Activated naive CD8-positive, alpha-beta T cell treated with anti-CD3 and anti-CD28 coated beads, Interleukin-2, amount 10 ng/mL, durations not matched to agents 7 days and 5 days (primary cell): Measurements from ENCODE around the gene ATG12. TPM values are rescaled to one million over a fixed set of nuclear protein-coding genes. Genes with fewer than 3 reads are reported as not detected.
"Not testable (repeated sequence)": the region's sequence is repeated elsewhere in the genome, so short reads cannot be mapped to it uniquely, and the experiment has no call there.

Experiments used
- ATAC-seq: fragments of 150-1000 bp; cut with Tn5 transposase; one replicate; pipeline ENCODE4 v1.10.0; 2021; ENCODE audit warnings: low read depth, moderate library complexity
- POLR2A ChIA-PET: fragments of 350-600 bp; sonication (Branson Sonifier 250); formaldehyde crosslinking; loops from one replicate; lab custom pipeline; 2021; ENCODE audit warnings: antibody characterized with exemption; lab: Charles Lee
- DNase-seq: peaks from one replicate; pipeline ENCODE4 v3.0.0; 2021
- H3K27ac Mint-ChIP-seq: one replicate; pipeline ENCODE4 v1.8.0; 2022; ENCODE audit warnings: mild to moderate bottlenecking, mixed read lengths
- H3K27me3 Mint-ChIP-seq: one replicate; pipeline ENCODE4 v1.8.0; 2022; ENCODE audit warnings: mild to moderate bottlenecking, moderate library complexity, mixed read lengths
- H3K36me3 Mint-ChIP-seq: one replicate; pipeline ENCODE4 v1.8.0; 2021; ENCODE audit warnings: mild to moderate bottlenecking, mixed read lengths
- H3K4me1 Mint-ChIP-seq: one replicate; pipeline ENCODE4 v1.8.0; 2021; ENCODE audit warnings: mixed read lengths
- H3K4me3 Mint-ChIP-seq: one replicate; pipeline ENCODE4 v1.8.0; 2022; ENCODE audit warnings: mild to moderate bottlenecking, moderate library complexity, mixed read lengths
- H3K9me3 Mint-ChIP-seq: one replicate; pipeline ENCODE4 v1.8.0; 2021; ENCODE audit warnings: mixed read lengths
- total RNA-seq, 2 experiments: library from RNA; stranded (reverse); gene quantifications; one replicate each; pipeline ENCODE4 v1.2.3, GENCODE V29; 2021

ATG12 gene
- total RNA-seq, result 10 to 100 TPM; 46.5 to 48.9 TPM

DNA sequence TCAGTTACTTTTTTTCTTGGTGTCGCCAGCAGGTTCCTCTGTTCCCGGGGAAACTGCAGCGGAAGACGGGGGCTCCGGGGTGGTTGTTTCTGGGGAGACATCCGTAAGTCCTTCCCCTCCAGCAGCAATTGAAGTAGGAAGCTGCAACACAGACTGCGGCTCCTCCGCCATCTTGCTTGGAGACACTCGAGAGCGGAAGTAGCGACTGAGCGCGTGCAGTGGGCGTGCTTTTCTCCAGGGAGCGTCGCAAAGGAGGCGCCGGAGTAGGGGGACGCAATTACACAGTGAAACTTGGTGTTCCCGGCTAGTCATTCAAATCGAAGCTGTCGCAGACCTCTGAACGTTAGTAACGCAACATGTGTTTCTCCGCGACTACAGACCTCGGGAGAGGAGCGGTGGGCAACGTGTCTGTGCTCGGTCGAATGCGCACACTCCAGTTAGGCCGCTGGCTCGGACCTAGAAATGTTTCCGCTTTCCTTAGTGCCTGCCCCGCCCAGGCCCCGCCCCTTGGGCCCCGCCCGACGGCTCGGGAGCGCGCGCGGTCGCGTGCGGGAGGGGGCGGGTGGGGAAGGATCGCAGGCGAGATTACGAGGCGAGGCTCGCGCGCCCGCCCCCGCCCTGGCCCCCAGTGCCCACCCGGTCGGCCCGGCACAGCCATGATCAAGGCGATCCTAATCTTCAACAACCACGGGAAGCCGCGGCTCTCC, at the start of gene ATG12, which contains the start of gene AP3S1:
Gene ATG12, minus strand, starts transcription at position 184 of the 707 bp plus-strand sequence. Its CDS starts 13 bp downstream, at position 171.
Gene AP3S1, plus strand, starts transcription at position 554 of the 707 bp plus-strand sequence. Its CDS starts 103 bp downstream, at position 657.
- H3K9me3 Mint-ChIP-seq, result no peaks in the 10 kb centered on the region
- POLR2A ChIA-PET, result interaction anchor here (0.6 to 1.9 kb wide), 5 partner anchors 32 to 298 kb away, joined by 3 to 12 read pairs (median 8); partner anchors contain the start of genes COMMD10 and TMED7
- peak within 1 kb of the TSS; percentile 99 for H3K27ac Mint-ChIP-seq
- DNase-seq (peak; percentile 97), ATAC-seq (peak; percentile 89)
- H3K4me3 Mint-ChIP-seq, result peak within 1 kb of the TSS; percentile 96
- H3K36me3 Mint-ChIP-seq, result peaks cover 11% of the 10 kb centered on the region
- peaks cover 39% of the 10 kb centered on the region for H3K4me1 Mint-ChIP-seq
- no peaks in the 10 kb centered on the region for H3K27me3 Mint-ChIP-seq

DNA sequence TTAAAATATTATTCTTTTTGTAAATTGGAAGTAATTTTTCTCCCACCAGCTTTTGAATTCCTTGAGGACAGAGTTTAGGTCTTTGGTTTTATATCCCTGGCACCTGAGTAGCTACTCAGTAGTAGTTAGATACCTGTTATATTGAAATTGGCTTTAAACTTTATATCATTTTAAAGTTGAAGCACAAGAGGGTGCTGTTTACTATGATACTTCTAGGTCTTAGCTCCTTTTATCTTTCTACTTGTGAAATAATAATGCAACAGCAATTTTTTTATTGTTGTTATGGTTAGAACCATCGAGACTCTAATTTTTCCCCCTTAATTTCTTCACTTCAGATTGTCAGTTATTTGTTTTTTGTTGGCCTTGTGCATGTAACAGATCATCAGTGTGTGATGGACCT, 46.7 kb upstream of the ATG12 start:
- POLR2A ChIA-PET, result no interaction called here
- Mint-ChIP-seq H3K4me1 (no peaks in the 10 kb centered on the region), H3K4me3 (no peak overlapping the region), H3K27ac (no peak overlapping the region), H3K36me3 (peaks cover 6% of the 10 kb centered on the region), H3K9me3 (no peaks in the 10 kb centered on the region), H3K27me3 (no peaks in the 10 kb centered on the region)
- ATAC-seq (no peak), DNase-seq (no peak)

DNA sequence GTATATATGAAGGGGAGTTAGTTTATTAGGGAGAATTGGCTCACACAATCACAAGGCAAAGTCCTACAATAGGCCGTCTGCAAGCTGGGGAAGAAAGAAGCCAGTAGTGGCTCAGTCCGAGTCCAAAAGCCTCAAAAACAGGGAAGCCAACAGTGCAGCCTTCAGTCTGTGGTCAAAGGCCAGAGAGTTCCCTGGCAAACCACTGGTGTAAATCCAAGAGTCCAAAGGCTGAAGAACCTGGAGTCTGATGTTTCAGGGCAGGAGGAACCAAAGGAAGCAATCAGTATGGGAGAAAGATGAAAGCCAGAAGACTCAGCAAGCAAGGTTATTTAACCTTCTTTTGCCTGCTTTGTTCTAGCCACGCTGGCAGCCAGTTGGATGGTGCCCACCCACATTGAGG, 43.8 kb upstream of the ATG12 start:
- POLR2A ChIA-PET, DNase-seq, H3K27me3 Mint-ChIP-seq, H3K27ac Mint-ChIP-seq, ATAC-seq, H3K9me3 Mint-ChIP-seq, H3K4me1 Mint-ChIP-seq, H3K4me3 Mint-ChIP-seq: not testable (repeated sequence)
- peaks cover 18% of the 10 kb centered on the region for H3K36me3 Mint-ChIP-seq

DNA sequence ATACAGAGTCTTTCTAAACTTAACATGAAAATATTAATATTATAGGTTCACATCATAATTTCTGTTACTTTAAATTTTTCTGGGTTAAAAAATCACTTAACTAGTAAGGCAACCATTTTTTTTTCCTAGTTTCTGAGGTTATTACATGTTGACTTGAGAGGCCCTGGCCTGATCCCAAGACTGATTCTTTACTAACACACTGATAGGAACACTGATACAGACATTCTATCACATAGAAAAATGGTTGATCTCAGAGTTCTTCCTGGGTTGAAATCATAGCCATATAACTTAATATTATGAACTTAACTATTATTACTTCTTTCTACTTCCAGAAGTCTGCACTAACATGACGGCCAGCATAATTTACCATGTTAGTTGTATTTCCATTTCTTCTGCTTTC, 43.3 kb upstream of the ATG12 start:
- no peaks in the 10 kb centered on the region for H3K4me1 Mint-ChIP-seq
- no peak for ATAC-seq
- H3K27ac Mint-ChIP-seq, result no peak overlapping the region
- DNase-seq, result no peak
- POLR2A ChIA-PET, result no interaction called here
- H3K4me3 Mint-ChIP-seq, result no peak overlapping the region
- peaks cover 2% of the 10 kb centered on the region for H3K9me3 Mint-ChIP-seq
- peaks cover 23% of the 10 kb centered on the region for H3K36me3 Mint-ChIP-seq
- no peaks in the 10 kb centered on the region for H3K27me3 Mint-ChIP-seq

DNA sequence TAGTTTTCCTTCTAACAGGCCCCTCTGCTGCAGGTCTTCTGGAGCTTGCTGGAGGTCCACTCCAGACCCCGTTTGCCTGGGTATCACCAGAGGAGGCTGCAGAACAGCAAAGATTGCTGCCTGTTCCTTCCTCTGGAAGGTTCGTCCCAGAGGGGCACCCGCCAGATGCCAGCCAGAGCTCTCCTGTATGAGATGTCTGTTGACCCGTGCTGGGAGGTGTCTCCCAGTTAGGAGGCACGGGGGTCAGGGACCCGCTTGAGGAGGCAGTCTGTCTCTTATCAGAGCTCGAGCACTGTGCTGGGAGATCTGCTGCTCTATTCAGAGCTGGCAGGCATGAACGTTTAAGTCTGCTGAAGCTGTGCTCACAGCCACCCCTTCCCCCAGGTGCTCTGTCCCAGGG, 41.1 kb upstream of the ATG12 start:
- H3K4me1 Mint-ChIP-seq, POLR2A ChIA-PET, H3K9me3 Mint-ChIP-seq, ATAC-seq, H3K4me3 Mint-ChIP-seq, H3K27me3 Mint-ChIP-seq, DNase-seq, H3K27ac Mint-ChIP-seq: not testable (repeated sequence)
- peaks cover 43% of the 10 kb centered on the region for H3K36me3 Mint-ChIP-seq

DNA sequence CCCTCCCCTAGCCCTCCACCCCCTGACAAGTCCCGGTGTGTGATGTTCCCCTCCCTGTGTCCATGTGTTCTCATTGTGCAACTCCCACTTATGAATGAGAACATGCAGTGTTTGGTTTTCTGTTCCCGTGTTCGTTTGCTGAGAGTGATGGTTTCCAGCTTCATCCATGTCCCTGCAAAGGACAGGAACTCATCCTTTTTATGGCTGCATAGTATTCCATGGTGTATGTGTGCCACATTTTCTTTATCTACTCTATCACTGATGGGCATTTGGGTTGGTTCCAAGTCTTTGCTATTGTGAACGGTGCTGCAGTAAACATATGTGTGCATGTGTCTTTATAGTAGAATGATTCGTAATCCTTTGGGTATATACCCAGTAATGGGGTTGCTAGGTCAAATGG, 36.0 kb upstream of the ATG12 start:
- DNase-seq, H3K9me3 Mint-ChIP-seq, H3K27ac Mint-ChIP-seq, H3K27me3 Mint-ChIP-seq, ATAC-seq, POLR2A ChIA-PET, H3K4me1 Mint-ChIP-seq, H3K4me3 Mint-ChIP-seq: not testable (repeated sequence)
- H3K36me3 Mint-ChIP-seq, result peaks cover 64% of the 10 kb centered on the region

DNA sequence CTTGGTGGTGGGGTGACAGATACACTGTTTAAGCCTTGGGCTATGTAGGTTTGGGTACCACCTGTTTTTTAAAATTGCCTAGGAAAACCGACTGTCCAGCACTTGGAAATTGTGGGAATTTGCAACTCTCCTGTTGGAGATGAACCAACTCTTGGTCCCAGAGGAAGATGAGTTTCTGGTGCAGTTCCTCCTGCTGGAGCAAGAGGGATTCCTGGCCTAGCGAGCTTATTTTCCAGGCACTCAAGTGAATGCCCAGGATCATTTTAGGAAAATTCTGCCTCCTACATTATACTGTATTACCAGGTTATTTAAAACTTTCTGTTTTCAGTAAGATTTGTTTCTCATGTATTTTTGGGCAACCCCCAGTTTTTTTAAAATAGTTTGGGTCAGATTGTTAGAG, 34.1 kb upstream of the ATG12 start:
- ATAC-seq (no peak), DNase-seq (no peak)
- peaks cover 68% of the 10 kb centered on the region for H3K36me3 Mint-ChIP-seq
- peaks cover 2% of the 10 kb centered on the region for H3K9me3 Mint-ChIP-seq
- no peaks in the 10 kb centered on the region for H3K4me1 Mint-ChIP-seq
- H3K27ac Mint-ChIP-seq, result no peak overlapping the region
- POLR2A ChIA-PET, result no interaction called here
- H3K27me3 Mint-ChIP-seq, result no peaks in the 10 kb centered on the region
- H3K4me3 Mint-ChIP-seq, result no peak overlapping the region

DNA sequence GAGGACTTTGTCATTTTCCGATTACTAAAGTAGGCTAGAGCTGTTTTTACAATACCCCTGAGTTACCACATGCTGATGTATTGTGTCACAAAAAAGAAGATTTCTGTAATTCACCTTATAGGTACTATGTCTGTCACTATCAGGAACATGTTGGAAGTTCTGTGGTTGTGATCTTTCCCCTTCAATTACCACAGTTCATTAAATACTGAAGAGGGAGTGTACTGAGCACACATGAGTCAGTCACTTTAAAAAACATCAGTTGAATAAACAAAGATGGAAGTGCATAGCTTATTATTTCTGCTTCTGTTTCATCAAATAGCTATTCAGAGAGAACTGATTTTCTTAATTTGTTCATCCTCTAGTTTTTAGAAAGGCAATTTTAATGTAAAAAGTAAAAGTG, 32.0 kb upstream of the ATG12 start:
- POLR2A ChIA-PET, result no interaction called here
- DNase-seq (no peak), ATAC-seq (no peak)
- Mint-ChIP-seq H3K36me3 (peaks cover 56% of the 10 kb centered on the region), H3K27ac (no peak overlapping the region), H3K27me3 (no peaks in the 10 kb centered on the region), H3K4me3 (no peak overlapping the region), H3K4me1 (no peaks in the 10 kb centered on the region), H3K9me3 (no peaks in the 10 kb centered on the region)

DNA sequence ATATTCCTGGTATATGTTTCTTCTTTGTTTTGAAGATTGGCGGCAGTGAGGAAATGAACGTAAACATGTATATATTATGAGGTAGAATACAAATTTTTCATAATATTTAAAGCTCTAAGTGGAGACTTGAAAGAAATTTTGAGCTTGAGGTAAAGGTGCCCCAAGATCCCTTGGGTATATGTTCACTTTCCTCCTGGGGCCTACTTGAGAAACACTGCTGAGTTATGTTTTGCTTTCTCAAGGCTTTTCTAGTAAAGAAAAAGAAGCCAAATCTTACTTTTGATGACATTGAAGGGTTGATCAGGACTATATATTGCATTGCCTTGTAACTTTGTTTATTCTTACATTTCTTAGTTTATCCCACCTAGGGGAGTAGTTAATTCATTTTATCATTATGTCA, 31.1 kb upstream of the ATG12 start:
- H3K4me3 Mint-ChIP-seq, result no peak overlapping the region
- no peaks in the 10 kb centered on the region for H3K4me1 Mint-ChIP-seq
- H3K27ac Mint-ChIP-seq, result no peak overlapping the region
- ATAC-seq (no peak), DNase-seq (no peak)
- peaks cover 48% of the 10 kb centered on the region for H3K36me3 Mint-ChIP-seq
- no peaks in the 10 kb centered on the region for H3K9me3 Mint-ChIP-seq
- no peaks in the 10 kb centered on the region for H3K27me3 Mint-ChIP-seq
- POLR2A ChIA-PET, result no interaction called here

DNA sequence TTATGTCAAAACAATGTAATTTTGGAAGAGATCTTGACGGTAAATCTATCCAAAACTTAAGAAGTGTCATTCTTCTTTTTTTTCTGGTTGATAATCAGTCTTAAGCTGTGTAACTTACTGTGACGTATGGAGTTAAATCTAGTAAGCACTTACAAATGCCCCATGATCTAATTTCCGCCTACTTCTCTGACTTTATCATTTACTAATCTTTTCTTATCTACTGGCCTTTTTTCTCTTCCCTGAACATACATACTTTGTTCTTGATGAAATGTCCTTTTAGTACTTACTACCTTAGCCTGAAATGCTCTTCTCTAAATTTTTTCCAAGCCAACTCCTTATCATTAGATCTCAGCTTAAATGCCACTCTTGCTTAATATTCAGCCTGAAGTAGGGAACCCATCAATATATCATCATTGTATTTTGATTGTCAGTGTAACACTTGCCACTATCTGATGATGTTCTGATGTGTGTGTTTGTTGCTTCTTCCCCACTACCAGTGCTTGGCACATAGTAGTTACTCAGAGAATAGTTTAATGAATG, 28.0 kb upstream of the ATG12 start:
- ATAC-seq (no peak), DNase-seq (no peak)
- Mint-ChIP-seq H3K9me3 (no peaks in the 10 kb centered on the region), H3K36me3 (peaks cover 30% of the 10 kb centered on the region), H3K4me1 (no peaks in the 10 kb centered on the region), H3K27ac (no peak overlapping the region), H3K27me3 (no peaks in the 10 kb centered on the region), H3K4me3 (no peak overlapping the region)
- POLR2A ChIA-PET, result no interaction called here

DNA sequence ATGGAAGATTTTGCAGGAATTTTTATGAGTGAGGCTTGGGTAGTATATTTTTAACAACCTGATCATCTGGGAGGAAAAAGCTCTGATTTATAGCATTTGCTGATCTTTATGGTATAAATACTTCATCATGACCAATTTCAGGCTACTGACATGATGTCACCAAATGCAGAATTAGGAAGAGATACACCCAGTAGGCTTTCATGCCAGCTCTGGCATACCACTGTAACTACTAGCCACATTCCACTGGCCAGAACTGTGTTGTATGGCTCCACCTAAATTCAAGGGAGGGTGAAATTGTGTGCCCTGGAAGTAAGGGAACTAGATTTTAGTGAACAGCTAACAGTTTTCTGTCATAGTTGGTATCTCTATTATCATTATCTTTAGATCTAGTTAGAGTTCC, 18.0 kb upstream of the ATG12 start:
- POLR2A ChIA-PET, result no interaction called here

DNA sequence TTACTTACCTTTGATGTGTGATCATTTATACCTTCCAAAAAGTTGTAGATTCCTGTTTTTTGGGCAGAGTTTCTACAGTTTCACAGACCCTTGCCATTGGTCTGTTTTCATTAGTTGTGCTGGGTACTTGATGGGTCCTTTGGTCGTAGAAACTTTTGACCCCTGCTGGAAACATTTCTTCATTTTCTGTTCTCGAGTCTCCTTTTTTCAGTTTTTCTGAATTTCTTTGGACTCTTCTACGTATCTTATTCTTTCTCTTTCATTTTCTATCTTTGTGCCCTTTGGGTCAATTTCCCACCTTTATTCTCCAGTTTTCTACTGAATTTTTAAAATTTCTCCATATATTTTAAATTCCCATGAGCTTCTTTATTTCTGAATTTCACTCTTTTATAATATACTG, 17.0 kb upstream of the ATG12 start:
- POLR2A ChIA-PET, result no interaction called here
- H3K4me1 Mint-ChIP-seq, result peaks cover 11% of the 10 kb centered on the region
- H3K27me3 Mint-ChIP-seq, result no peaks in the 10 kb centered on the region
- peak overlapping the region; percentile 31 for H3K4me3 Mint-ChIP-seq
- H3K27ac Mint-ChIP-seq, result no peak overlapping the region
- no peak for ATAC-seq
- DNase-seq, result no peak
- peaks cover 10% of the 10 kb centered on the region for H3K9me3 Mint-ChIP-seq
- H3K36me3 Mint-ChIP-seq, result peaks cover 19% of the 10 kb centered on the region

More for the DNA sequence above, 18.0 kb upstream of the ATG12 start:
- no peak overlapping the region for H3K4me3 Mint-ChIP-seq
- H3K27ac Mint-ChIP-seq, result no peak overlapping the region
- peaks cover 11% of the 10 kb centered on the region for H3K36me3 Mint-ChIP-seq
- H3K4me1 Mint-ChIP-seq, result peaks cover 11% of the 10 kb centered on the region
- no peaks in the 10 kb centered on the region for H3K27me3 Mint-ChIP-seq
- DNase-seq, result no peak
- peaks cover 3% of the 10 kb centered on the region for H3K9me3 Mint-ChIP-seq
- ATAC-seq, result no peak

DNA sequence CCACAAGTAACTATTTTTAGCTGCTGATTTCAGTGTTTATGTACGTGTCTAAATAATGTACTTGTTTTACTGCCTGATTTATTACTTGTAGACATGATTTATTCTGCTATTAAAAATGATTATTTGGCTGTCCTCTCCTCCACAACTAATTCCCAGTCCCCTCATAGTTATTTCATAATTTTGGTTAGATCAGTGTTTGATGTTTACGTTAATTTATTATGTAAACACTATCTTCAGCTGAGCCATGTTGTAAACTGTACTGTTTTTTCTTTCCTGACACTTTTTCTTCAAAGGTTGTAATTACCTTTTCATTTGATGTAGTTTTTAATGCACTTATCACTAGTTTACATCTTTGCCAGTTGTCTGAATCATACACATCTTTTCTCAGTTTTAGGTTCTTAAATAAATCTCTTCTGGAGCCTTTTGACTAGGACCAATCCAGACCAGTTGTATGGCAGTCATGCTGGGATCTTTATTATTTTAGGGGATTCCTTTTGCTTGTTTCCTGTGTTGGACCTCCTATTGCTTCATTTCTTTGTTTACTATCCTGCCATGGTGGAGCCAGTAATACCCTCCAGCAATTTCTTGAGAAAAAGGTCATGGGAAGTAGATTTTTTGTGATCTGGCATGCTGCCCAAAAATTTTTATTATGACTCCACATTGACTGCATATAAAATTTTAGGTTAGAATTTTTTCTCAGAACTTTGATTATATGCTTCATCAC, 16.4 kb upstream of the ATG12 start:
- DNase-seq, result no peak
- Mint-ChIP-seq H3K4me3 (peak overlapping the region; percentile 31), H3K4me1 (peaks cover 11% of the 10 kb centered on the region), H3K27me3 (no peaks in the 10 kb centered on the region), H3K9me3 (peaks cover 13% of the 10 kb centered on the region), H3K27ac (no peak overlapping the region), H3K36me3 (peaks cover 23% of the 10 kb centered on the region)
- ATAC-seq, result no peak
- POLR2A ChIA-PET, result no interaction called here
